Activated CD4-positive, alpha-beta T cell treated with anti-CD3 and anti-CD28 coated beads, Interleukin-2, amount 10 ng/mL, durations not matched to agents 7 days and 5 days (primary cell): ENCODE data around the gene MIEF1. TPM values are rescaled to one million over a fixed set of nuclear protein-coding genes. Genes with fewer than 3 reads are reported as not detected.

Experiments
- CTCF ChIA-PET: fragments of 350-600 bp; sonication (Branson Sonifier 250); formaldehyde crosslinking; loops from one replicate; lab custom pipeline; 2021; ENCODE audit warnings: antibody characterized with exemption; lab: Charles Lee
- POLR2A ChIA-PET: fragments of 350-600 bp; sonication (Branson Sonifier 250); formaldehyde crosslinking; loops from one replicate; lab custom pipeline; 2021; ENCODE audit warnings: antibody characterized with exemption; lab: Charles Lee
- DNase-seq: peaks from one replicate; pipeline ENCODE4 v3.0.0-alpha.2; 2020
- H3K27ac Mint-ChIP-seq: one replicate; pipeline ENCODE4 v1.8.0; 2021; ENCODE audit warnings: mild to moderate bottlenecking, moderate library complexity, mixed read lengths
- H3K27me3 Mint-ChIP-seq: one replicate; pipeline ENCODE4 v1.8.0; 2021; ENCODE audit warnings: mixed read lengths
- H3K36me3 Mint-ChIP-seq: one replicate; pipeline ENCODE4 v1.8.0; 2021; ENCODE audit warnings: low read depth, mixed read lengths
- H3K4me1 Mint-ChIP-seq: one replicate; pipeline ENCODE4 v1.8.0; 2021; ENCODE audit warnings: mixed read lengths
- H3K4me3 Mint-ChIP-seq: one replicate; pipeline ENCODE4 v1.8.0; 2021; ENCODE audit warnings: mild to moderate bottlenecking, moderate library complexity, mixed read lengths
- H3K9me3 Mint-ChIP-seq: one replicate; pipeline ENCODE4 v1.8.0; 2021; ENCODE audit warnings: mixed read lengths
- total RNA-seq, 2 experiments: library from RNA; stranded (reverse); gene quantifications; one replicate each; pipeline ENCODE4 v1.2.3, GENCODE V29; 2021

The MIEF1 gene
- total RNA-seq, 2 experiments from 2014 or later = 34.8 to 40.0 TPM

- Mint-ChIP-seq H3K4me3 (no peak overlapping the region), H3K4me1 (peaks cover 19% of the 10 kb centered on the region), H3K27me3 (peaks cover 16% of the 10 kb centered on the region), H3K36me3 (no peaks in the 10 kb centered on the region), H3K9me3 (peaks cover 7% of the 10 kb centered on the region), H3K27ac (no peak overlapping the region)
- ChIA-PET CTCF (interaction anchor here (0.6 kb wide), 1 partner anchor 379 kb away, joined by 3 read pairs; no protein-coding TSS in a partner anchor), POLR2A (no interaction called here)
- no peak for DNase-seq
Observed at GRCh38 chr22:39563571-39564428, 61.7 kb downstream of the MIEF1 start.

DNA sequence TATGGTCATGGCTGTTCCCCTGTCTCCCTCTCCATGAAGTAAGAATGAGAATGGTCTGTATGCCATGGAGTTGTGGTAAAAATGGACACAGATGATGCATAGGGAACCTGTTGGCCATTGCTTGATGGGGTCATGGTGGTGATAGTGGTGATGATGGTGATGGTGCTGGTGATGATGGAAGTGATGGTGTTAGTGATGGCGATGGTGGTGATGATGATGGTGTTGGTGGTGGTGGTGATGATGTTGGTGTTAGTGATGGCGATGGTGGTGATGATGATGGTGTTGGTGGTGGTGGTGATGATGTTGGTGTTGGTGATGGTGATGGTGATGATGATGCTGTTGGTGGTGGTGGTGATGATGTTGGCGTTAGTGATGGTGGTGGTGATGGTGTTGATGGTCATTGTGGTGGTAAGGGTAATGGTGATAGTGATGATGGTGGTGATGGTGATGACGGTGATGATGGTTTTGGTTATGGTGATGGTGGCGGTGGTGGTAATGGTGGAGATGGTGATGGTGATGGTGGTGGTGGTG is 63.4 kb downstream of the MIEF1 start:
- H3K4me1 Mint-ChIP-seq = peaks cover 19% of the 10 kb centered on the region
- CTCF ChIA-PET = no interaction called here
- H3K27me3 Mint-ChIP-seq = peaks cover 6% of the 10 kb centered on the region
- no peak for DNase-seq
- POLR2A ChIA-PET = no interaction called here
- H3K27ac Mint-ChIP-seq = no peak overlapping the region
- peaks cover 7% of the 10 kb centered on the region for H3K9me3 Mint-ChIP-seq
- H3K36me3 Mint-ChIP-seq = no peaks in the 10 kb centered on the region
- H3K4me3 Mint-ChIP-seq = no peak overlapping the region

DNA sequence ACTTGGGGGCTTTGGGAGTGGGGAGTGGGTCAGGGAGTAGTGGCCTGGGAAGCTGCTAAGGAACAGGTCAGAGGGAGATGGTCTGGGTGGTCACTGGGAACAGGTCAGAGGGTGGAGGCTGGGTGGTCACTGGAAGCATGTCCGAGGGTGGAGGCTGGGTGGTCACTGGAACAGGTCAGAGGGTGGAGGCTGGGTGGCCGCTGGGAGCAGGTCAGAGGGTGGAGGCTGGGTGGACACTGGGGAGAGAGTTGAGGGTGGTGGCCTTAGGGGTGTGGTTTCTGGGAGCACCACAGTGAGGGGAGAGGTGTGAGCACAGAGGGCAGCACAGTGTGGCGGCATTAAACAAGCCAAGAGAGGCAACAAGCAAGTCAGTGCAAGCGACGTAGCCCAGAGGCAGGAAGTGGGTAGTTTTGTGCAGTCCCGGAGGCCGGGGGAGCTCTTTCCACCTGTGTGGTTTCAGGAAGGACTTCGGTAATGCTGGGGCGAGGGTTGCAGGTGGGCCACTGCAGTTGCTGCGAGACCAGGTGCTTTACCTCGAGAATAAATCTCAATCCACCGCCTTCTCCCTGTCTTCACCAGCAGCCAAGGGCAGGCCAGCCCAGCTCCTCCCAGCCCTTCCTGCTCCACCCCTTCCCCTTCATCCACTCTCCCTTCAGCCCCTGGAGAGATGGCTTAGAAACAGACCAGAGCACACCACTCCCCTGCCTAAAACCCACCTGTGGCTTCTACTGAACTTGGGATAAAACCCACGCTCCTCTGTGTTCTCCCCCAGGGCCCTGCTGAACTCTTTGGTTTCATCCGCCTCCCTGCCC is 65.3 kb downstream of the MIEF1 start:
- H3K9me3 Mint-ChIP-seq = peaks cover 7% of the 10 kb centered on the region
- ChIA-PET POLR2A (interaction anchor here (0.6 kb wide), 2 partner anchors 305 to 347 kb away, joined by 3 read pairs; no protein-coding TSS in a partner anchor), CTCF (interaction anchor here (0.6 to 1.1 kb wide), 7 partner anchors 9 to 224 kb away, joined by 3 to 4 read pairs (median 4); no protein-coding TSS in a partner anchor)
- H3K4me1 Mint-ChIP-seq = peaks cover 19% of the 10 kb centered on the region
- no peaks in the 10 kb centered on the region for H3K36me3 Mint-ChIP-seq
- H3K4me3 Mint-ChIP-seq = no peak overlapping the region
- H3K27ac Mint-ChIP-seq = peak overlapping the region; percentile 75
- H3K27me3 Mint-ChIP-seq = no peaks in the 10 kb centered on the region
- peak; percentile 70 for DNase-seq

Other genes with a start within 250 kb of the MIEF1 start
- 1,000 to 10,000 TPM; 1,621 to 1,780 TPM for gene RPL3, start 182.7 kb upstream of the MIEF1 start, total RNA-seq
- gene SYNGR1, start 152.3 kb upstream of the MIEF1 start, total RNA-seq = under 1 TPM; 0.42 to 0.77 TPM
- gene TAB1, start 102.5 kb upstream of the MIEF1 start, total RNA-seq = 10 to 100 TPM; 36.4 to 40.8 TPM
- 10 to 100 TPM; 12.8 to 15.5 TPM for gene MGAT3, start 45.3 kb upstream of the MIEF1 start, total RNA-seq
- 100 to 1,000 TPM; 372 to 437 TPM for gene ATF4, start 18.3 kb downstream of the MIEF1 start, total RNA-seq
- 10 to 100 TPM; 51.8 to 69.3 TPM for gene RPS19BP1, start 30.5 kb downstream of the MIEF1 start, total RNA-seq
- 1 to 10 TPM; 8.4 to 9.3 TPM for gene CACNA1I, start 68.5 kb downstream of the MIEF1 start, total RNA-seq